SK-N-DZ (cell line): ENCODE measurements around the gene ITGB1.

Source experiments
- DNase-seq: peaks from one replicate; pipeline ENCODE4 v3.0.0-alpha.2; 2015; ENCODE audit warnings: low spot score

ITGB1 gene

DNA sequence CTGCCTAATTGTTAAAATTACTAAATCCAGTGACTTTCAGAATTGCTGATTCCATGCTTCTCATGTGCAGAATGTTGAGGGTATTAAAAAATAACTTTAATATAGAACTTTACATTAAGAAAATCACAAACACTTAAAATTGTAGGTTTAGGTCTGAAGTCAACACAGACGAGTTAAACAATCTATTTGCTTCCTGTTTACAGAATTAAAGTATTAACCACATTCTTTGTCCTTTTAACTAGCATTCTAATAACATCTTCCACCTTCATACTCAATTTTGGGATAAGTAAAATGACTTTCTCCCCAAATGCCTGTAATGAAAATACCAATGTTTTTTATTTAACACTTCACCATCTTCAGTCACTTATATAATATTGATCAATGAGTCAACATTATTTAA is 2.2 kb downstream of the ITGB1 start:
- DNase-seq: no peak

DNA sequence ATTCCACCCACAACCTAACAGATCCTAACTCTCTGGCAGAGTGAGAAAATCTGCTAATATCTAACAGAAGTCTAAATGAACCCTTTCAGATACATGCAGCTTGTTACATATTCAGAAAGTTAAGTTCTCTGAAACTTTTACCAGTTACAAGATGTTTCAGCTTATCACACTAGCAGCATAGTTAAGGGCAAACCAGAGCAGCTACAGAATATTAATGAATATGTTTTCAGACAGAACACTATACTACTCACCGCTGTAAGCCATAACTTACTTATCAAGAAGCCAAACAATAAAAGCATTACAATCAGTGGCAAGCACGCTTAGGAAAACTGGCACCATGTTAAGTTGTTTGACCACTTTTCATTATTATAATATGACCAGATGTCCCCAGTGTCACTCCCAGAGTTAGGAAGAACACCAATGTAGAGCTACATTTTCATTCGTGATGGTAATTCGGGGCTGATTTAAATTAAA is 2.7 kb downstream of the ITGB1 start:
- DNase-seq: no peak

DNA sequence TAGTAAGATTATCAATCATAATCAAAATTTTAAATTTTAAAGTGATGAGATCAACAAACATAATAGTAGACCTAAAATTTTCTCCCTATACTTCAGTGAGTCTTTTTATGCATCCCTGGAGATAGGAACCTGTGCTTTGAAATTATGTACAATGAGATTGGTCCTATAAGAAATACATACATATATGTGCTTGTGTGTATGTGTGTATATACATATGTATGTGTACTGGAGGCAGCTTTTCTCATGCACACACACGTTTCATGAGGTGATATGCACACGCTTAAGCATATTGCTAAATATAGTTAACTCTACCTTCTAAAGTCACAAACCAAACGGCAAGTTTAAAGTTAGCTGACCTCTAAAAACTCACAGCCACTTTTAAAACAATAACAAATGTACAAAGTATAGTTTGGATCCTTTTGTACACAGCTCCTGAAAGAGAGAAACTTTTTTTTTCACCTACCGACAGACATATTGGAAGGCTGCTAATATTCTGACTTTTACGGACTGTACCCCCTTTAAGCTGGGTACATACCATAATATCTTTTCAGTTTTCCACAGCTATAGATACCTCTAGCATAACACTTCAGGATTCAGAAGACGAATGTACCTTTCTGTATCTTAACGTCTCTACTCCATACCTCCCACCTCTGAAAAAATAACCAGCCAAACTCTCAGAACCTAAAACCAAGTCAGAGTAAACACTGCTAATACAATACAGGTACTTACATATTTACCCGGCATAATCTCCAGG is 3.3 kb downstream of the ITGB1 start:
- no peak for DNase-seq

DNA sequence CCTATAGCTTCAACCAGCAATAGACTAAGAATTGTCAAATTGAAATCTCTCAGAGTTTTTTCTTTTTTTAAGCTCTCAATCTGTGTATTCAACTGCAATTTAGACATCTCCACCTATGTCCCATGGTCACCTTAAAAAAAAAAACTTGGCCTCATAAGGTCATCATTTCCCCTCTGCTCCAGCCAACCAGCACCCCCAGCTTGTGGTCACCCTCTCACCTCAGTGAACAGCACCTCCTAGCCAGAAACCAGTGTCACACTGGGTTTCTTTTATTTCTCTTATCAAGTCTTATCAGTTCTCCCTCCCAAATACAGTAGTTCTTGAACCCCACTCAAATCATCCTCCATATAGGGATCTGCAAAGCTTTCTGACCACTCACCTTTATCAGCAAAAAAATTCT is 4.0 kb downstream of the ITGB1 start:
- DNase-seq: no peak

DNA sequence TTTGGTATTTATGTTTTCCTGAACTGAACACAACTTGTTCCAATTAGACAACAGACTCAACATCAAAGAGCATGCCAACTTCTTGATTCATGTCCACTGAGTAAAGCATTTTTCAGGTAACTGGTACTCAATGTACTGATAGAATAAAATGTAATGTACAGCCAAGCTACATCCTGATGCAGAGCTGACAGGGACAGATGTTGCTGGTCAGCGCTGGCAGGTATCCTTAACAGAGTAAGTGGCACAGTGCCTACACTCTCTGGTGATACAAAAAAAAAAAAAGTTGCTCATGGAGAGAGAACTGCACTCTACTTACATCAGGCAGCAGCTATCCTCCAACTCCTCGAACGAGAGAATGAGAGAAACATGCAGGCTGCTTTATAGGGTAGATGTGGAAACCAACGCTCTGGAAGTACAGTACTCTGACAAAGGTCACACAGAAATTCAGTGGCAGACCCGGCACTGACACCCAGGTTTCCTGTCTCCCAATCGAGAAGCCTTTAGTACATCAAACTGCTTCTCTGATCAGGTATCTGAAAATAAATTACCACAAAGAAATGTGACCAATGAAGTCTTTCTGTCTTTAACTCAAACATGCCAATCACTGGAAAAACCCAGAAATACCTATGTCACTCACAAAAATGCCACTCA is 4.6 kb downstream of the ITGB1 start:
- DNase-seq: no peak

DNA sequence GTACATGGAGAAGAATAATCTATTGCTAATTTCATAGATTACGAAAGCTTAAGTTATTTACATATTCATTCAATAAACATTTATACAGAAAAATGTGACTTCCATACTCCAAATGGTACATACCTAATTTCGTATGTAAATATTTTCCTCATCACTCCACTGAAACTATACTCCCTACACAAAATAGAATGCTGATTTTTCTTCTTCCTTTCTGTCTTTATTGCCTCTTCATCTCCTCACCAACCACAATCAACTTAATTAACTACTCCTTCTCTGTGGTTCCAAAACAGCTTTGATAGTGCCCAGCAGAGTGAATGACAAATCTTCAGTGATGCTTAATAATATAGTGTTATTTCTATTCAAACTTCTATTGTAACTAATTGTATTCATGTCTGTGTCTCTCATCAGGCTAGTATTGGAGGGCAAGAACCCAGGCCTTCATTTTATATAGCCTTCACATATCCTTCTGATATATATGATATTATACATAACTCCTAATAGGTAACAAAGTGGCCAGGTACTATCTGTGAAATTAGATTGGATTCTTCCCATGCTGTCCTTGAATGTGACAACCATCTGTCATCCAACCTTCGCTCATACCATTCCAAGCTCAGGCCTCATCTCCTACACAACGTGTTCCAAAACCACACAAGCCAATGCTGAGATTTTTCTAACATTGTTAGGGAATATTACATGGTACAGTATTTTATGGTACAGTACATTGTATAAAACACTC is 5.3 kb downstream of the ITGB1 start:
- DNase-seq: no peak

DNA sequence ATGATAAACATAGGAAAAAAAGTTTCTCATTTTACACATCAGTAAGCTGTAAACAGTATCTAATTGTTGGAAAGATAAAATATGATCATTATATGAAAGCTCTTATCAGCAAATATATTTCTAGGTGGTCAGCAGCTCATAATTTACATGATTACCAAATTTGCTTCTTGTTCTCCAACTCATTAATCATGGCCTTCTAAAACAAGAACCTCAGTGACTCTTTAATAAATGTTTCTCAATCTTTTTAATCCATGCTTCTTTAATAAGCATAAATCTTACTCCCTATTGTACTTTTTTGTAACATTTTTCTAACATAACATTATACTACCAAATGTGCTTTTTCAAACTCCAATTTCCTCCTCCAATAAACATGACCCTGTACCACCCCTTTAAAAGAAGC is 5.9 kb downstream of the ITGB1 start:
- no peak for DNase-seq

DNA sequence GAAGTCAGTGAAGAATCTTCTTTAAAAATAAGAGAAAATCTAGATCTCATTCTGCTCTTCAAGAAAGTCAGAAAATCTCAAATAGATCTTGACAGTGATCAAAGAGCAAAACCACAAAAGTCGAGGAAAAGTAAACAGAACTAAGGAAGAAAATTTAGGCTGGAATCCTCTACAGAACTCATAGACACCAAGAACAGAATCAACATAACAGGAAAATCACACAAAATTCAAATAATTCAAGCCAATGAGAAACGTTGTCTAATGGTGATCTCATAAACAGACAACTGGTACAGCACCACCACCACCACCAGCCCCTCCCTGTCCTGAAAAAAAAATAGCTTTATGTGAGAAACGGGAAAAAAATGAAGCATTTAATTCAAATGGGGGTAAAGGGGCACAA is 6.9 kb downstream of the ITGB1 start:
- DNase-seq: no peak

DNA sequence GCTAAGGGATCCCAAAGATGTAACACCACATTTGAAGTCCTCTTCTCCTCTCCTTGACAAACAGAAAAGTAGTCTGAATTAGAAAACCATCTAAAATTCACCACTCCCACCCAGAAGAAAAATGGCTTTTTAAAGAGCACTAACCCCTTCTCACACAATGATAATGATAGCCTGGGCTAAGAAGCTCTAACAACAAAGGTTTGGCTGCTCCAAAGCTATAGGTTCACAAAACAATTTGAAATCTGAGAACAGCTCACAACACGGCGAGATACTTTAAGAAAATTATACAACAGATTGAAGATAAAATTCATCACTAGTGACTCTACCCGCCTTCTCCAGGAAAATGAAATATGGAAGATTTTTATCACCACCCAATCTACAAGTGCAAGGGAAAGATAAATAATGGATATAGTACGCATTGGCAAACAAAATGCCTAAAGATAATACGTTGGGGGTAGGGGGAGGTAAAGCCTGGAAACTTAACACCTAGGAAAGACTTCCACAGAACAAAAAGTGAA is 7.4 kb downstream of the ITGB1 start:
- DNase-seq: no peak

DNA sequence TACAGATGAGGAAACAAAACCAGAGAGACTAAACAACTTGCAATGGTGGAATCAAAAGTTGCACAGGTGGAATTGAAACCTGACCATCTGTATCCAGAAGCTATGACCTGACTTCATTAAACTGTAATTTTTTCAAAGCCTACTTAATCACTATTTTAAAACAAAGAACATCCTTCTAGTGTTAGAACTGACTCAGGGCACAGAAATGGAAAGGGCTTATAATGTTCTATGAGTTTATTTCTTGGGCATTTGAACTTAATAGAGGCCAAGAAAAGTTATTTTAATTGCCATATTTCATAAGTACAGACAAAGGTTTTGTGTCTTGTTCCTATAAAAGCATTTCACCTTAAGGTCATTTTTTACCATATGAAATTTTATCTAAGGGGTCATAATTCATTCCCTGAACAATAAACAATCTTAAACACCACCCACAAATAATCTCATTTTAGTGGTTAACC is 8.8 kb downstream of the ITGB1 start:
- DNase-seq: no peak

DNA sequence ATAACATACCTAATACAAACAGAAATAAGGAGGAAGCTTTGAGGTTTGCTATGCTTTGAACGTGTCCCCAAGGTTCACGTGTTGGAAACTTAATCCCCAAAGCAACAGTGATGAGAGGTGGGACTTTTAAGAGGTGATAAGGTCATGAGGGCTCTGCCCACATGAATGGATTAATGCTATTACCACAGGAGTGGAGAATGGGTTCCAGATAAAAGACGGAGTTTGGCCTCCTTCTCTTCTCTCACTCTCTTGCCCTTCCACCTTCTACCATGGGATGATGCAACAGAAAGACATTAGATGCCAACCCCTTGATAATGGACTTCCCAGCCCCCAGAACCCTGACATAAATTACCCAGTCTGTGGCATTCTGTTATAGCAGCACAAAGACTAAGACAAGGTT is 9.6 kb downstream of the ITGB1 start:
- no peak for DNase-seq

DNA sequence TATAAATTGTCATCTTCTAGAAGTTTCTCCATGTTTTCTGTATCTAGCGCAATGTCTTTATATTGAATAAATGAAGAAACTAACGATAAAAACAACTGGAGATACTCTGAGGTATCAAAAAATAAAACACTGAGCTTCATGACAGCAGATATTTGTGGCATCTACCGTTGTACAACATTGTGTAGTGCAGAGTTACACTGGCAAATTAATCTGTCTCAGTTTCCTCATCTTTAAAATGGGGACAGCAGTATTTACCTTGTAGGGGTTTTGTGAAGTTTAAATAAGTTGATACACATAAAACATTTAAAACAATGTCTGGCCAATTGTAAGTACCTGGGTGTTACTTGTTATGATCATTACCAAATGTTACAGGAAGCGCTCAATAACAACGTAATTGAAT is 10.4 kb downstream of the ITGB1 start:
- DNase-seq: no peak

DNA sequence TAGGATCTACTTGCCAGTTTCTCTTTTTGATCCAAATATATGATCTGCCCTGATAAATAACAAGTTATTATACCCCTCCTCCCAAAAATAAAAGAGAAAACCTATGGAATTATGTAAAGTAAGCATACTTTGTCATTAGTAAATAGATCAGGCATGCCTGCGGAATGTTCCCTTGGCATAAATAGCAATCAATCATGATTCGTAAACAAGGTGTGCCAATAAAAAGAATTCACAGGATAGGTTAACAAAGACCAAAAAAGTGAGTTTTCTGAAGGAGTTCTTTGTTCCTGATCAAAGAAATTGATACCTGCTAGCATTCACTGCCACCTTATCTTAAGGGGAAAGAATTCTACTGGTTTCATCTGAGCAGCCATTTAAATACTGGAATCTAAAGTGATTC is 11.9 kb downstream of the ITGB1 start:
- no peak for DNase-seq

DNA sequence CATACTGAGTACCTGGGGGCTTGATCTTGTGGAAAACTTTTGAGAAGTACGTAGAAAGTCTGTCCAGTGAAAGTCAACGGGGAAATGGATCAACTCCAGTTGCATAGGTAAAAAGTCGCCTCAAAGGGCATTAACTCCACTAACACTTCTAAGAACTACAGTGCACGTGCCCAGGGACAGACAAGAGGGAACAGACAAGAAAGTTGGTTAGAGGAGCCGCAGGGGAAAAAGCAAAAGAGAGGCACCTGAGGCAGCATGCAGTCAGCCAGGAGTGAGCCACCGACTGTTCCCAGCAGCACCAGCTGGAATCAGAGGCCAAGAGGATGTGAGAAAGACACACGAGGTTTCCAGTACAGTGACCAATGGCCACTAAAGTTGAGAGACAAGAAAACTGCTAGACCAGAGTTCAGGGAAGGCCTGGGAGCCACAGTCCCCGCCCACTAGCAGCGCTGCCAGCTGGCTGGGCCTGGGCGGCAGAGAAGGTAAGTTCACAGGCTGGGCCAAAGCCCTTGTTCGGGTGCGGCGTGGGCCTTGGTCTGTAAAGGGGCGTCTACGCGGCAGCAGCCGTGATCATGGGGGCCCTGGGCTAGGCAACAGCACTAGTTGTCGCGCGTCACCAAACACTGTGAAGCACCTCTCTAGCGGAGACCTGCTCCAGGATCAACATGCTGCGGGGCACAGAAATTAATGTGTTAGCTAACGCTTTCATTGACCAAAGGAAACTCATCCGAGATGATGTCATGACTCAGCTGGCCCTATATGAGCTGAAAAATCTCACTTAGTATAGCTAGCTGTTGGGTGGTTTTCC is 14.0 kb downstream of the ITGB1 start:
- no peak for DNase-seq

DNA sequence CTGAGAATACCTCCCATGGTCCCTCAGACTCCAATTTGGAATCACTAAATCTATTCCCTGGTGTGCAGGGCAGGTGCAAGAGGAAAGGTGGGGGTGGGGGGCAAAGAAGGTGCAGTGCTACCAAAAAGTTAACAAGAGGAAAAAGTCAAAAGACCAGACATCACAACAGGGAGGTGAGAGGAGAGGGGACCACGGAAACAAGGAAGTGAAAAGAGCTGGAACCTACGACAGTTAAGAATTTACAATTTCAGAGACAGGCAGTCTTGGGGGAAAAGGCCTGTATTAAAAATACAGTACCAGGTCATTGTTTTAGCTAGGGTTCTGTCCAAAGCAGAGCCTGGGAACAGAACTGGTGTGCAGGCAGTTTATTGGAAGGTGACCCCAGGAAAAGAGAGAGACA is 14.6 kb downstream of the ITGB1 start:
- DNase-seq: no peak

DNA sequence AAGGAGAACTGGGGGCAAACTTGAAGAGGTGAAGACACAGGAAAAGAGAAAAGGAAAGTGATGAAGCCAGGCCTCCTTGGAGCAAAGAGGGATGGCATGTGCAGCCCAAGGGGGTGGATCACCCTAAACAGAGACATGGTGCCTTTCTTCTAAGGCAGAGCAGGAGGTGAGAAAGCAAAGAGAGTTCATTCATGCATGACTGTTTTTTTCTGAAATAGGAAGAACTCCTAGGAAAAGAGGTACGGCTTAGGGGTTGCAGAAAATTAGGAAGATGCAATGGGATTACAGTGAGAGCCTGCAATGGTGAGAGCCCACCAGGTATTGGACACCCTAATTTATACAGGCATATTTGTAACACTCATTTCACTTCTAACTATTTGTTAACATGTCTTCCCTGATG is 15.9 kb downstream of the ITGB1 start:
- DNase-seq: no peak

DNA sequence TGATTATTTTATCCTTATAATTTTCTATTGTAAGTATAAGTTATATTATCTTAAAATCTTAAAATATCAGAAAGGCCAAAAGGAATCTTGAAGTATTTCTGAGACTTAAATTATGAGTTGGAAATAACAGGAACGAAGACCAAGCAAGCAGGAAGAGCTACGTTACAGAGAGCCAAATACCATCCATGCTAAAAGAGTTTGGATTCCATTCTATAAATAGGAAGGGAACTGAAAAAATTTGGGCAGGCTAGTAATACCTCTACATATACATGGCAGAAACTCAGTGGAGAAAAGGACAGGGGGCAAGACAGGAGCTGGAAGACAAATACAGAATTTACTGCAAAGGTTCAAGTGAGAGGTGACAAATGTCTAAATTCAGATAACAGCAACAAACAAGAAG is 16.7 kb downstream of the ITGB1 start:
- no peak for DNase-seq

DNA sequence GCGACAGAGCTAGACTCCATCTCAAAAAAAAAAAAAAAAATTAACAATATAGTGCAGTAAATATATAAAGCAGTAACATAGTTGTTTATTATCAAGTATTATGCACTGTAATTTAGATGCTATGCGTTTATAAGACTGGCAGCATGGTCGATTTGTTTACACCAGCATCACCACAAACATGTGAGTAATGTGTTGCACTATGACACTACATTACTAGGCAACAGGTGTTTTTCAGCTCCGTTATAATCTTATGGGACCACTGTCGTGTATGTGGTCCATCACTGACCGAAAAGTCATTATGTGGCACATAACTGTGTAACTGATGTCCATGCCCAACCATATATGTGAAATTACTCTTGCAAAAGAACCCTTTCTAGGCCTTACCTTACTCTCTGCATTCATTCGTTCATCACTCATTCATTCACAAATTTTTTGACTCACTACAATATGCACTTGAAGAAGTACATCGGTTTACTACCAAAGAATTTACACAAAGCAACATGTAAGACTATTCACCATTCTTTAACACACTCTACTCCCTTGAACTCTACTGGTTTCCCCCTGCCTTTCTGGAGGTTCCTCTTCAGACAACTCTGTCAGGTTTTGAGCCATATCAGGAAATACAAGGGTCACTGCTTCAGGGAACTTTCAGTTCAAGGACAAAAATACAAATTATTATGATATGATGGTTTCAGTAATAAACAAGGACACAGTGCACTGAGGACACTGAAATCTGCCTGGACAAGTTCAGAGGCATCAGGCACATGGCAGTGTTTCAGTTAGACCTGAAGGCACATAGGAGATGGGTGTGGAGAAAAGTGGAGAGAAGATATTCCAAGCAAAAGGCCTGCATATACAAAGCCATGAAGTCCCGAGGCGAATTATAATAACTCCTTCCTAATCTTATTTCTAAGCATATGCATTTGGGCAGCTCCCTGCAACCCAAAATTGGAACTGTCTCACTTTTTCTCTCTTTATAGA is 17.4 kb downstream of the ITGB1 start:
- DNase-seq: no peak

DNA sequence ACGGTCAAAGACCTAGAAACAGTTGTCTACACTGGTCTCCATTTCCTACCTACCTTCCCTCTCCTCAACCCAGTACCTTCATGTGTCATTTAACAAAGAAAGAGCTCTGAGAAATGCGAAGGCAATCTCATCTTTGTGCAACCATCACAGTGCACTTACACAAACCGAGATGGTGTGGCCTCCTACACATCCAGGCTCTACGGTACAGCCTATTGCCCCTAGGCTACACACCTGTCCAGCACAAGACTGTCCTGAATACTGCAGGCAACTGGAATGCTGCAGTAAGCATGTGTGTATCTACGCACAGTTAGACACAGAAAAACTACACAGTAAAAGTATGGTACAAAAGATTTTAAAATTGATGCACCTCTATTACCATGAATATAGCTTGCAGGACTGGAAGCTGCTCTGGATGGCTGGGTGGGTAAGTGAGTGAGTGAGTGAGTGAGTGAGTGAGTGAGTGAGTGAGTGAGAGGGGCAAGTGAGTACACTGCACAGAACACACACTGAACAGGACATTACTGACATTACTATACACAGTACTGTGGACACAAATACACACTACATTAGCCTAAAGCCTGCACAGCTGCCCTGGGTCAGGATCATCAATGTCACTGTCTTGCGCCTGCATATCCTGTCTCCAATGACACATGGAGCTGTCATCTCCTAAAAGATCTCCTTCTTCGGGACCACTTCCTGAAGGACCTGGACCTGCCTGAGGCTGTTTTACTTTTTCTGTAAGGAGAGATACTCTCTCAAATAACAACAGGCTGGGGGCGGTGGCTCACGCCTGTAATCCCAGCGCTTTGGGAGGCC is 18.5 kb downstream of the ITGB1 start:
- no peak for DNase-seq
